Esophagus squamous epithelium (tissue), 4 donors: Measurements from ENCODE around the gene SENP3.

Source experiments
- POLR2A ChIP-seq, 4 donors: fragments of 450-650 bp; IDR thresholded peaks; one replicate each; pipeline ENCODE4 v1.6.1; 2017; ENCODE audit warnings: antibody characterized with exemption in 4 of 4, mild to moderate bottlenecking in 4 of 4, moderate library complexity in 3 of 4
- TF ChIP-seq, protein P1 (sequence below), 6 experiments: fragments of 450-650 bp in 4 of 6; fragments of 200-600 bp in 2 of 6; sonication (generic) in 2 of 6; IDR thresholded peaks; one replicate each; pipeline ENCODE4 v1.5.1; 2016 to 2019; ENCODE audit warnings: antibody characterized with exemption in 6 of 6, mild to moderate bottlenecking in 4 of 6, moderate library complexity in 4 of 6

DNA sequence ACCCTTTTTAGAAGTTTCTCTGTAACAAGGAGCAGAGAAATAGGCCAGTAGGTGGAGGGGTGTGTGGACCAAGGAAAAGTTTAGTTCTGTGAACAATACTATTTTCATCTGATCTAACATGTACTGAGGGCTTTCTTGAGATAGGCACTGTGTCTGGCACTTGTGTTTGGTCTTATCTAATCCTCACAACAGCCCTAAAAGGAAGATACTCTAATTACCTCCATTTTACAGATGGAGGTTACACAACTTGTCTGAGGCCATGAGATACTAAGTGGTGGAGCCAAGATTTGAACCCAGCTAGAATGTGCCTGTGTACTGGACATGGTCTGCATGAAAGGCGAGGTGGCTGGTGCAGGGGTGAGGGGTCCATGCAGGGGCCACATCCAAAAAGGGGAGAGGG, 8.4 kb upstream of the SENP3 start:
- no peak for TF ChIP-seq POLR2A (IDR thresholded peaks at IDR 0.05)
- TF ChIP-seq, protein P1, sequence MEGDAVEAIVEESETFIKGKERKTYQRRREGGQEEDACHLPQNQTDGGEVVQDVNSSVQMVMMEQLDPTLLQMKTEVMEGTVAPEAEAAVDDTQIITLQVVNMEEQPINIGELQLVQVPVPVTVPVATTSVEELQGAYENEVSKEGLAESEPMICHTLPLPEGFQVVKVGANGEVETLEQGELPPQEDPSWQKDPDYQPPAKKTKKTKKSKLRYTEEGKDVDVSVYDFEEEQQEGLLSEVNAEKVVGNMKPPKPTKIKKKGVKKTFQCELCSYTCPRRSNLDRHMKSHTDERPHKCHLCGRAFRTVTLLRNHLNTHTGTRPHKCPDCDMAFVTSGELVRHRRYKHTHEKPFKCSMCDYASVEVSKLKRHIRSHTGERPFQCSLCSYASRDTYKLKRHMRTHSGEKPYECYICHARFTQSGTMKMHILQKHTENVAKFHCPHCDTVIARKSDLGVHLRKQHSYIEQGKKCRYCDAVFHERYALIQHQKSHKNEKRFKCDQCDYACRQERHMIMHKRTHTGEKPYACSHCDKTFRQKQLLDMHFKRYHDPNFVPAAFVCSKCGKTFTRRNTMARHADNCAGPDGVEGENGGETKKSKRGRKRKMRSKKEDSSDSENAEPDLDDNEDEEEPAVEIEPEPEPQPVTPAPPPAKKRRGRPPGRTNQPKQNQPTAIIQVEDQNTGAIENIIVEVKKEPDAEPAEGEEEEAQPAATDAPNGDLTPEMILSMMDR (IDR thresholded peaks at IDR 0.05), result no peak
